ENCODE data around the gene LMAN2L. TPM values are rescaled to one million over a fixed set of nuclear protein-coding genes. Genes with fewer than 3 reads are reported as not detected.
"Not testable (repeated sequence)": the region's sequence is repeated elsewhere in the genome, so short reads cannot be mapped to it uniquely, and the experiment has no call there.

The LMAN2L gene
- total RNA-seq, 2 donors from 2014 or later: 9.1 to 12.8 TPM

GRCh38 chr2:96668771-96669170 lies 71.1 kb downstream of the LMAN2L start:
- no peak for DNase-seq (ENCODE audit: low spot score)
- Histone ChIP-seq H3K9me3 (no peaks in the 10 kb centered on the region), H3K27me3 (replicated peaks; ENCODE audit: insufficient read depth) (no peaks in the 10 kb centered on the region), H3K27ac (no peak overlapping the region), H3K4me3 (no peak overlapping the region), H3K4me1 (ENCODE audit: control insufficient read depth in 1 of 2, low read depth in 2 of 2) (peaks cover 13 to 18% of the 10 kb centered on the region in 2 donors), H3K36me3 (no peaks in the 10 kb centered on the region)
- ATAC-seq (ENCODE audit: insufficient number of reproducible peaks, low FRiP score, low read depth): no peak
- no peak for TF ChIP-seq CTCF (IDR thresholded peaks at IDR 0.05)

- not testable (repeated sequence) for H3K9me3 ChIP-seq; ATAC-seq (ENCODE audit: insufficient number of reproducible peaks, low FRiP score, low read depth); H3K4me3 ChIP-seq; H3K36me3 ChIP-seq; DNase-seq (ENCODE audit: low spot score); H3K27me3 ChIP-seq (replicated peaks; ENCODE audit: insufficient read depth)
- Histone ChIP-seq H3K27ac (peak overlapping the region; percentile 83 to 89), H3K4me1 (ENCODE audit: control insufficient read depth in 1 of 2, low read depth in 2 of 2) (peaks cover 13 to 18% of the 10 kb centered on the region in 2 donors)
Observed at GRCh38 chr2:96665717-96666116, 74.1 kb downstream of the LMAN2L start.

- no peaks in the 10 kb centered on the region for H3K9me3 ChIP-seq
- H3K27ac ChIP-seq: peak overlapping the region; percentile 83 to 89
- ATAC-seq (ENCODE audit: insufficient number of reproducible peaks, low FRiP score, low read depth) (peak; percentile 100), DNase-seq (ENCODE audit: low spot score) (peak; percentile 36)
- peak overlapping the region; percentile 8 for H3K4me3 ChIP-seq
- no peaks in the 10 kb centered on the region for H3K36me3 ChIP-seq
- H3K4me1 ChIP-seq (ENCODE audit: control insufficient read depth in 1 of 2, low read depth in 2 of 2): peaks cover 13 to 18% of the 10 kb centered on the region in 2 donors
- TF ChIP-seq CTCF (IDR thresholded peaks at IDR 0.05): no peak
- H3K27me3 ChIP-seq (replicated peaks; ENCODE audit: insufficient read depth): no peaks in the 10 kb centered on the region
Observed at GRCh38 chr2:96665083-96665569, 74.7 kb downstream of the LMAN2L start.

- no peak for DNase-seq (ENCODE audit: low spot score)
- Histone ChIP-seq H3K4me1 (ENCODE audit: control insufficient read depth in 1 of 2, low read depth in 2 of 2) (peaks cover 13 to 18% of the 10 kb centered on the region in 2 donors), H3K27me3 (replicated peaks; ENCODE audit: insufficient read depth) (no peaks in the 10 kb centered on the region), H3K36me3 (no peaks in the 10 kb centered on the region), H3K27ac (peak overlapping the region; percentile 65 to 83), H3K4me3 (peak overlapping the region; percentile 8), H3K9me3 (no peaks in the 10 kb centered on the region)
- TF ChIP-seq CTCF (IDR thresholded peaks at IDR 0.05): no peak
- ATAC-seq (ENCODE audit: insufficient number of reproducible peaks, low FRiP score, low read depth): no peak
Observed at GRCh38 chr2:96664366-96664925, 75.4 kb downstream of the LMAN2L start.

GRCh38 chr2:96663829-96664228 lies 76.0 kb downstream of the LMAN2L start:
- TF ChIP-seq CTCF (IDR thresholded peaks at IDR 0.05): no peak
- Histone ChIP-seq H3K4me1 (ENCODE audit: control insufficient read depth in 1 of 2, low read depth in 2 of 2) (peaks cover 13 to 18% of the 10 kb centered on the region in 2 donors), H3K9me3 (no peaks in the 10 kb centered on the region), H3K36me3 (no peaks in the 10 kb centered on the region), H3K27ac (no peak overlapping the region), H3K4me3 (no peak overlapping the region), H3K27me3 (replicated peaks; ENCODE audit: insufficient read depth) (no peaks in the 10 kb centered on the region)
- ATAC-seq (ENCODE audit: insufficient number of reproducible peaks, low FRiP score, low read depth) (no peak), DNase-seq (ENCODE audit: low spot score) (no peak)

GRCh38 chr2:96663177-96663576 lies 76.7 kb downstream of the LMAN2L start:
- peaks cover 13 to 18% of the 10 kb centered on the region in 2 donors for H3K4me1 ChIP-seq (ENCODE audit: control insufficient read depth in 1 of 2, low read depth in 2 of 2)
- no peak overlapping the region for H3K27ac ChIP-seq
- no peaks in the 10 kb centered on the region for H3K36me3 ChIP-seq
- H3K9me3 ChIP-seq: no peaks in the 10 kb centered on the region
- H3K27me3 ChIP-seq (replicated peaks; ENCODE audit: insufficient read depth): no peaks in the 10 kb centered on the region
- DNase-seq (ENCODE audit: low spot score) (no peak), ATAC-seq (ENCODE audit: insufficient number of reproducible peaks, low FRiP score, low read depth) (no peak)
- TF ChIP-seq CTCF (IDR thresholded peaks at IDR 0.05): no peak
- H3K4me3 ChIP-seq: no peak overlapping the region
